CD4-positive, alpha-beta memory T cell (primary cell): ENCODE results near the gene GALNTL6. TPM values are rescaled to one million over a fixed set of nuclear protein-coding genes. Genes with fewer than 3 reads are reported as not detected.

ENCODE experiments used
- CTCF ChIA-PET: fragments of 350-600 bp; sonication (Branson Sonifier 250); formaldehyde crosslinking; loops from one replicate; lab custom pipeline; 2021; ENCODE audit warnings: inconsistent platforms; ENCODE audit not compliant: partially characterized antibody; lab: Charles Lee
- POLR2A ChIA-PET: fragments of 350-600 bp; sonication (Branson Sonifier 250); formaldehyde crosslinking; loops from one replicate; lab custom pipeline; 2021; ENCODE audit not compliant: partially characterized antibody; lab: Charles Lee
- DNase-seq, 5 donors: peaks; one replicate each; pipeline versions ENCODE4 v3.0.0 to v3.0.0-alpha.2; 2020 to 2022; ENCODE audit warnings: mixed read lengths in 1 of 5
- H3K27ac ChIP-seq: one replicate; pipeline ENCODE4 v1.7.0; 2013; ENCODE audit warnings: low read depth, low read length
- H3K27me3 ChIP-seq: 2 replicates; pipeline ENCODE4 v1.7.0; 2013; ENCODE audit warnings: mild to moderate bottlenecking, low read length, moderate library complexity; ENCODE audit not compliant: insufficient read depth
- H3K36me3 ChIP-seq: 2 replicates; pipeline ENCODE4 v1.7.0; 2013; ENCODE audit warnings: mild to moderate bottlenecking, low read length, moderate library complexity; ENCODE audit not compliant: insufficient read depth
- H3K4me1 ChIP-seq: 2 replicates; pipeline ENCODE4 v1.7.0; 2013; ENCODE audit warnings: mild to moderate bottlenecking, low read length, moderate library complexity; ENCODE audit not compliant: insufficient read depth
- H3K4me3 ChIP-seq, 2 donors: one replicate each; pipeline ENCODE4 v1.7.0; 2013; ENCODE audit warnings: low read length in 2 of 2, mild to moderate bottlenecking in 1 of 2
- H3K9me3 ChIP-seq, 2 donors: one replicate each; pipeline ENCODE4 v1.7.0; 2013; ENCODE audit warnings: low read length in 2 of 2, control low read depth in 1 of 2; ENCODE audit not compliant: control insufficient read depth in 1 of 2
- H3K27ac Mint-ChIP-seq, 7 donors: one replicate each; pipeline ENCODE4 v1.8.0; 2020 to 2021; ENCODE audit warnings: mixed read lengths in 7 of 7, mild to moderate bottlenecking in 6 of 7, inconsistent platforms in 3 of 7, moderate library complexity in 3 of 7
- H3K27me3 Mint-ChIP-seq, 2 donors: one replicate each; pipeline ENCODE4 v1.8.0; 2020 to 2021; ENCODE audit warnings: mixed read lengths in 2 of 2
- H3K36me3 Mint-ChIP-seq, 2 donors: one replicate each; pipeline ENCODE4 v1.8.0; 2020 to 2021; ENCODE audit warnings: mixed read lengths in 2 of 2, inconsistent platforms in 1 of 2, mild to moderate bottlenecking in 1 of 2
- H3K4me1 Mint-ChIP-seq, 4 donors: one replicate each; pipeline ENCODE4 v1.8.0; 2020 to 2021; ENCODE audit warnings: mixed read lengths in 4 of 4, mild to moderate bottlenecking in 1 of 4
- H3K4me3 Mint-ChIP-seq, 8 donors: one replicate each; pipeline ENCODE4 v1.8.0; 2020 to 2021; ENCODE audit warnings: mixed read lengths in 8 of 8, mild to moderate bottlenecking in 7 of 8, moderate library complexity in 6 of 8, inconsistent platforms in 3 of 8
- H3K9me3 Mint-ChIP-seq, 8 donors: one replicate each; pipeline ENCODE4 v1.8.0; 2020 to 2021; ENCODE audit warnings: mixed read lengths in 8 of 8, mild to moderate bottlenecking in 5 of 8, inconsistent platforms in 3 of 8, moderate library complexity in 1 of 8
- intact Hi-C: fragments of 100-400 bp; cut with micrococcal nuclease; formaldehyde crosslinking; loops from one replicate; pipeline ENCODE4 v1.15.1; 2023
- polyA plus RNA-seq, 2 donors: library from polyadenylated mRNA; unstranded; fragments of 300-500 nt; fragmentation: Illumina TruSeq; gene quantifications; one replicate each; pipeline ENCODE4 v1.2.3, GENCODE V29; 2021
- total RNA-seq, 2 experiments: library from RNA; stranded (reverse); gene quantifications; one replicate each; pipeline ENCODE4 v1.2.3, GENCODE V29; 2021

GALNTL6 gene
- total and polyA plus RNA-seq, 4 experiments from 2014 or later: not detected

DNA sequence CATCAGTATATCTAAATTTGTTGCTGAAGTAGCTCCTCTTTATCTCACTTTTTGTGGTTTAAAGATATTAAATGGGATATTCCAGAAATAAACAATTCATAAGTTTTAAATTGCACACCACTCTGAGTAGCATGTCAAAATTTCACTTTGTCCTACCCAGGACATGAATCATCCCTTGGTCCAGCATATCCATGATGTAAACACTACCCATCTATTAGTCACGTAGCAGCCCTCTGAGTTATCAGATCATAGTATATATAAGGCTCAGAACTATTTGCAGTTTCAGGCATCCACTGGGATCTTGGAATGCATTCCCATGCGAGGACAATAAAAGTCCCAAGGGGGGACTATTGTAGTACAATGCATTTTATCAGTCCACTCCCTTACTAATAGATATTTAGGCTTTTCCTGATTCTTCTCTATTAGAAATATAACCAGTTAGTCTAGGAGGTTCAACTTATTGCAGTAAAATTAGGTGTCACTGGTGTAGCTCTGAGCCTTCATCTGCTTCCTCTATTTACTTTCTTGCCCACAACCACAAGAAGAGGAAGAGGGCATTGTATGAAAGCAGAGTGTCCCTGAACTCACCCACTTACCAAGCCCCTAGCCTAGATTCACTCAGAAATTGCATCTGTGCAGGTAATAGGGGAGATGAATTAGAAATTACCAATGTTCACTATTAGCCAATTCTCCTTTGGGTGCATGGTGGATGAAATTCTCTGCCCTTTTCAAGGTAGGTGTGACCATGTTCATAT, 945.6 kb downstream of the GALNTL6 start:
- Histone ChIP-seq H3K27me3 (no peaks in the 10 kb centered on the region), H3K27ac (no peak overlapping the region), H3K4me3 (no peak overlapping the region), H3K4me1 (no peaks in the 10 kb centered on the region), H3K36me3 (no peaks in the 10 kb centered on the region), H3K9me3 (no peaks in the 10 kb centered on the region)
- Mint-ChIP-seq H3K36me3 (no peaks in the 10 kb centered on the region), H3K9me3 (peaks cover 0 to 7% (median 0%) of the 10 kb centered on the region in 8 donors), H3K4me3 (no peak overlapping the region), H3K4me1 (no peaks in the 10 kb centered on the region), H3K27ac (no peak overlapping the region), H3K27me3 (no peaks in the 10 kb centered on the region)
- no peak for DNase-seq
- CTCF ChIA-PET: no interaction called here
- intact Hi-C loops: no loop called here
- POLR2A ChIA-PET: no interaction called here

DNA sequence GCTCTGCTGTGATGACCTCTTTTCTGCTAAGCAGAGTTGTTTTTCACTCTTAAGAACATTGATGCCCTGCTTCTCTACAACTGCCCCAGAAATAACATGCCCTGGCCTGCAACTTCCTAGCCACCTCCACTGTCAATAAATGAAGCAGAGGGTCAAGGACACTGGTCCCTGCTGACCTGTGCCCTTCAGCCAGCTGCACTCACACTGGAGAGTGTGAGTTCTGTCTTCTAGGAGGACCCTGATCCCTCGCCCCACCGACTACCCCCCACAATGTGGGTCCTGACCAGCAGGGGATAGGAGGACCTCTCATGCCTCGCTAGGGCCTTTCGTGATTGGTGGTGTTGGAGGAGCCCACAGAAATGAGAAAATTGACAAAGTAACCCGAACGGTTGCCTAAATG, 947.3 kb downstream of the GALNTL6 start:
- H3K36me3 ChIP-seq: no peaks in the 10 kb centered on the region
- no peak overlapping the region for H3K4me3 ChIP-seq
- no peak for DNase-seq
- Mint-ChIP-seq H3K36me3 (no peaks in the 10 kb centered on the region), H3K4me1 (no peaks in the 10 kb centered on the region), H3K4me3 (no peak overlapping the region), H3K9me3 (peaks cover 0 to 3% (median 0%) of the 10 kb centered on the region in 8 donors), H3K27ac (no peak overlapping the region), H3K27me3 (no peaks in the 10 kb centered on the region)
- no peaks in the 10 kb centered on the region for H3K4me1 ChIP-seq
- ChIA-PET CTCF (no interaction called here), POLR2A (no interaction called here)
- H3K27me3 ChIP-seq: no peaks in the 10 kb centered on the region
- no peak overlapping the region for H3K27ac ChIP-seq
- H3K9me3 ChIP-seq: no peaks in the 10 kb centered on the region
- intact Hi-C loops: no loop called here

DNA sequence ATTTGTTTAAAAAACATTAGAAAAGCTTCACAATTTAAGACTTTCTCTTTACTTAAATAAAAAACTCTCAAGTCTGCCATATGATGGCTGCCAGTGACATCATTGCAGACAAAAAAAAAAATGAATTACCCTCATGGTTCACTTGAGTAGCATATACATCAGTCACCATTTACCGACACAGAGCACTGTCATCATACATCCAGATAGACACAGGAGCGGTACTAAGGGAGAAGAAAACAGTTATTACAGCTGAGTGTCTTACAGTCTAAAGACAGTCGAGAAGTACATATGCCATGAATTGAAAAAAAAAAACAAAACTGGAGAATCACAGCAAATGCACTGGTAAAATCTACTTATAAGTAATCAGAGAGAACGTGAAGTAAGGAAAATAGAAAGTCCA, 949.7 kb downstream of the GALNTL6 start:
- POLR2A ChIA-PET: no interaction called here
- no peaks in the 10 kb centered on the region for H3K27me3 Mint-ChIP-seq
- H3K9me3 Mint-ChIP-seq: peaks cover 0 to 6% (median 0%) of the 10 kb centered on the region in 8 donors

DNA sequence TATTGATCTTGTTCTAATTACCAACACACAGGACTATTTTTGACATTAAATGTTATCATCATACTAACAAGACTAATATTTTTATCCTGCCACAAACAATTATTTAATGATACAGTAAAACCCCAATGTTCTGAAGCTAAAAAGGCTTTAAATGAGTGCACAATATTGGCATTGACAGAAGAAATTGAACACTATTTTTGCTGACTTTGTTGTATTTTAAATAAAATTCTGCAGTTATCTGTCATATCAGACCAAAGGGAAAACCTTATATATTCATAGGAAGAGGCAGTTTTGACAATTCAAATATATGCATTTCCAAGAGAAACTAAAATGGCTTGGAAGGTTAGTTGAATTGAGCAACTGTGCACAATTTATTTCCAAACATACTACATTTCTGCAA, 957.6 kb downstream of the GALNTL6 start:
- intact Hi-C loops: no loop called here
- H3K4me1 Mint-ChIP-seq: no peaks in the 10 kb centered on the region
- ChIA-PET CTCF (no interaction called here), POLR2A (no interaction called here)
- Histone ChIP-seq H3K27me3 (no peaks in the 10 kb centered on the region), H3K36me3 (no peaks in the 10 kb centered on the region), H3K4me1 (no peaks in the 10 kb centered on the region), H3K27ac (no peak overlapping the region), H3K4me3 (no peak overlapping the region), H3K9me3 (no peaks in the 10 kb centered on the region)
- H3K4me3 Mint-ChIP-seq: no peak overlapping the region
- H3K36me3 Mint-ChIP-seq: no peaks in the 10 kb centered on the region
- no peak for DNase-seq
- H3K27me3 Mint-ChIP-seq: no peaks in the 10 kb centered on the region
- H3K27ac Mint-ChIP-seq: no peak overlapping the region
- H3K9me3 Mint-ChIP-seq: peaks cover 0 to 6% (median 2%) of the 10 kb centered on the region in 8 donors

More for the DNA sequence above, 949.7 kb downstream of the GALNTL6 start:
- H3K36me3 Mint-ChIP-seq: no peaks in the 10 kb centered on the region
- no peaks in the 10 kb centered on the region for H3K4me1 ChIP-seq
- intact Hi-C loops: no loop called here
- H3K4me3 ChIP-seq: no peak overlapping the region
- DNase-seq: no peak
- H3K27ac ChIP-seq: no peak overlapping the region
- H3K36me3 ChIP-seq: no peaks in the 10 kb centered on the region
- no peak overlapping the region for H3K27ac Mint-ChIP-seq
- no peaks in the 10 kb centered on the region for H3K9me3 ChIP-seq
- no peaks in the 10 kb centered on the region for H3K27me3 ChIP-seq
- no peak overlapping the region for H3K4me3 Mint-ChIP-seq
- CTCF ChIA-PET: no interaction called here
- no peaks in the 10 kb centered on the region for H3K4me1 Mint-ChIP-seq

DNA sequence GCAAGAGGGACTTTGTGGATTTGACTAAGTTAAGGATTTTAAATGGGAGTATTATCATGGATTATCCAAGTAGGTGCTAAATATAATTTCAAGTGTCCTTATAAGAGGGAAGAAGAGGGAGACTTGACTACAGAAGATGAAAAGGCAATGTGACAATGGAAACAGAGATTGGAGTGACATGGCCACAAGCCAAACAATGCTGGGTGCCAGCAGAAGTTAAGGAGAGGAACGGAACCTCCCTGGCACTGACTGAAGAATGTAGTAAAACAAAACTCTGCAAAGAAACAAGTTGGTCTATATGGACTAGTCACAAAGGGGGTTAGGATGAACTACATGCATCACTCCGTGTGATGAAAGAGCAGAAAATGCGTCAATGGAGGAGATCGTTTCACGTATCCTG, 959.6 kb downstream of the GALNTL6 start:
- DNase-seq: no peak
- Mint-ChIP-seq H3K36me3 (no peaks in the 10 kb centered on the region), H3K27me3 (no peaks in the 10 kb centered on the region), H3K9me3 (peaks cover 0 to 6% (median 1%) of the 10 kb centered on the region in 8 donors), H3K4me3 (no peak overlapping the region), H3K27ac (no peak overlapping the region), H3K4me1 (no peaks in the 10 kb centered on the region)
- intact Hi-C loops: no loop called here
- H3K4me3 ChIP-seq: no peak overlapping the region
- no peaks in the 10 kb centered on the region for H3K9me3 ChIP-seq
- H3K27me3 ChIP-seq: no peaks in the 10 kb centered on the region
- ChIA-PET POLR2A (no interaction called here), CTCF (no interaction called here)
- no peaks in the 10 kb centered on the region for H3K4me1 ChIP-seq
- H3K27ac ChIP-seq: no peak overlapping the region
- no peaks in the 10 kb centered on the region for H3K36me3 ChIP-seq

DNA sequence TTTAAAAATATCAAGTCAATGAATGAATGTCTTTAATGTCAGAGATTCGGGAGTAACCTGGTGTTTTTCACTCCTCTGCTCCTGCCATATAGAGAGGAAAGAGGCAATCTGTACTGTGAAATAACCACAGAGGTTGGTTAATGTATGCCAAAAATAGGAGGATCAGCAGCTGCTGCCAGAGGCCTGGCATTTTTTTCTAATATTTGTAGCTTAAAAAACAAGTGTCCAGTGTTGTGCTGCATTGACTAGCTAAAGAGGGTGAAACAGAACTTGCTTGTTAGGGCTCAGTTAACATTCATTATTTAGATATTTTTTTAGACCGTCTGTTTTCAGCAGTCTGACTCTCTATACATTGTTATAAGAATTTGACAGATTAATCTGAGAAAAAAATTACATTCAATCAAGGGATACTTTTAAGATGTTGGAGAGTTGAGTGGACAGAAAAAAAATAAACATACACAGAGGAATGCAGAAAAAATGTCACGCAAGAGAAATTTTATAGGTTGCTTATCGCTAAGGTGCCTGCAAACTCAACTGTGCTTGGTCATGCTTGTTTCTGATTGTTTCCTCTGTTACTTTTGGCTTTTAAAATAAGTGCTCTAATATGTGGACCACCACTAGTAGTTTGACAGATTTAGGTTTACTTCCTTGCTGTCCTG, 963.1 kb downstream of the GALNTL6 start:
- H3K27ac ChIP-seq: no peak overlapping the region
- DNase-seq: no peak
- no peaks in the 10 kb centered on the region for H3K4me1 Mint-ChIP-seq
- no peak overlapping the region for H3K4me3 Mint-ChIP-seq
- H3K27ac Mint-ChIP-seq: no peak overlapping the region
- H3K4me3 ChIP-seq: no peak overlapping the region
- no peaks in the 10 kb centered on the region for H3K9me3 ChIP-seq
- CTCF ChIA-PET: no interaction called here
- no peaks in the 10 kb centered on the region for H3K4me1 ChIP-seq
- H3K27me3 Mint-ChIP-seq: no peaks in the 10 kb centered on the region
- POLR2A ChIA-PET: no interaction called here
- H3K27me3 ChIP-seq: no peaks in the 10 kb centered on the region
- H3K36me3 Mint-ChIP-seq: no peaks in the 10 kb centered on the region
- H3K9me3 Mint-ChIP-seq: peaks cover 0 to 3% (median 0%) of the 10 kb centered on the region in 8 donors
- H3K36me3 ChIP-seq: no peaks in the 10 kb centered on the region
- intact Hi-C loops: no loop called here

DNA sequence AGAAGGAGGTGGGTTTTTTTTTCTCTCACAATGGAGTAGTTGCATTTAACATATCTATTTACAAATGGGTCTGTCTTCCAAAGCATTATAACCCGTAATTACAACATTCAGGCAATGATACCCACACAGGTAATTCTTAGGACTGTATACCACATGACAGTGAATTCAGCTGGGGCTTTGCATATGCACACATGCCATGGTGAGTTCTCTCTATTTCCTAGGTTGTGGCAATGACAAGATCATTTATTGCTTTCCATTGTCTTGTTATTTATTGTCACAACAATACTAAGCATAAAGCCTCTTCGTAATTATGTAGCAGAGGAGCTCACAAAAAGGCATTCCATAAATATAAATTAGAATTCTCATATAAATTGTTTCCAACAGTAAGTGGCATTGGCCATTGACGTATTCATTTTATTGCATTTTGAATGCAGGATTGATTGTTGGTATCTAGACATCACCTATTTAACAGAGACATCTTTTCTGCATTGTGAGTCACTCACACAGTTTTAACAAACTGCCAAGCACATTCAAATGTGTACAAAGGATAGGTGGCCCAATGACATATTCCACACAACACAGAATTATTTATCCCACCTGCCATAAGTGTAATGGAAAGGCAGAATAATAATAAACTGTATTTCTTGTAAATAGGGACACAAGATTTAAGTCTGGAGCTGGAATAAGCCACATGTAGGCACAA, 964.7 kb downstream of the GALNTL6 start:
- Mint-ChIP-seq H3K9me3 (no peaks in the 10 kb centered on the region), H3K27me3 (no peaks in the 10 kb centered on the region), H3K27ac (no peak overlapping the region), H3K4me1 (no peaks in the 10 kb centered on the region), H3K36me3 (no peaks in the 10 kb centered on the region), H3K4me3 (no peak overlapping the region)
- POLR2A ChIA-PET: no interaction called here
- no peak overlapping the region for H3K4me3 ChIP-seq
- H3K27me3 ChIP-seq: no peaks in the 10 kb centered on the region
- no peak overlapping the region for H3K27ac ChIP-seq
- no peak for DNase-seq
- H3K4me1 ChIP-seq: no peaks in the 10 kb centered on the region
- CTCF ChIA-PET: no interaction called here
- no peaks in the 10 kb centered on the region for H3K9me3 ChIP-seq
- intact Hi-C loops: no loop called here
- H3K36me3 ChIP-seq: no peaks in the 10 kb centered on the region
